HEK293 (cell line): ENCODE measurements around the gene CYP4F12.

ENCODE experiments used
- CTCF ChIA-PET: fragments of 350-600 bp; formaldehyde crosslinking; extraction: SDS; loops from one replicate; lab custom pipeline; 2021; ENCODE audit warnings: antibody characterized with exemption; lab: Yijun Ruan, JAX
- POLR2A ChIA-PET: fragments of 300-600 bp; formaldehyde crosslinking; extraction: SDS; loops from one replicate; lab custom pipeline; 2020; ENCODE audit warnings: antibody characterized with exemption, inconsistent platforms; lab: Yijun Ruan, JAX
- H3K27ac ChIP-seq: fragments of 200-500 bp; sonication (Bioruptor generic); 2 replicates; pipeline ENCODE4 v1.5.1; 2014; ENCODE audit warnings: low read depth, low read length, control low read depth, inconsistent platforms; ENCODE audit errors: extremely low read depth
- H3K36me3 ChIP-seq, 2 experiments: fragments of 200-500 bp in 1 of 2; sonication (Bioruptor generic) in 1 of 2; 1 replicate in 1 of 2; 2 replicates in 1 of 2; pipeline ENCODE4 v1.5.1; 2014 to 2017; ENCODE audit warnings: inconsistent platforms in 2 of 2, low read length in 2 of 2; ENCODE audit not compliant: control insufficient read depth in 2 of 2, insufficient read depth in 1 of 2
- H3K4me1 ChIP-seq: fragments of 200-500 bp; sonication (Bioruptor generic); 2 replicates; pipeline ENCODE4 v1.5.1; 2014; ENCODE audit warnings: mild to moderate bottlenecking, low read length, inconsistent platforms; ENCODE audit not compliant: control insufficient read depth, insufficient read depth
- H3K4me3 ChIP-seq: 2 replicates; pipeline ENCODE4 v1.5.1; 2011; ENCODE audit warnings: low read depth, mild to moderate bottlenecking, control low read depth, low read length, moderate library complexity
- H3K9me3 ChIP-seq: fragments of 200-500 bp; sonication (Bioruptor generic); 2 replicates; pipeline ENCODE4 v1.5.1; 2014; ENCODE audit warnings: low read depth, low read length, inconsistent platforms; ENCODE audit not compliant: control insufficient read depth, insufficient read depth
- FEZF1 ChIP-seq: fragments of 450-650 bp; formaldehyde crosslinking; IDR thresholded peaks from 2 replicates; pipeline ENCODE4 v1.5.1; 2016; ENCODE audit warnings: missing biosample characterization, missing genetic modification characterization
- GLIS1 ChIP-seq: fragments of 450-650 bp; formaldehyde crosslinking; IDR thresholded peaks from 2 replicates; pipeline ENCODE4 v1.5.1; 2016; ENCODE audit warnings: missing biosample characterization, missing genetic modification characterization
- MZF1 ChIP-seq: fragments of 450-650 bp; formaldehyde crosslinking; IDR thresholded peaks from 2 replicates; pipeline ENCODE4 v1.5.1; 2017; ENCODE audit warnings: missing biosample characterization, missing genetic modification characterization, borderline replicate concordance
- SCRT2 ChIP-seq: fragments of 450-650 bp; formaldehyde crosslinking; IDR thresholded peaks from 2 replicates; pipeline ENCODE4 v1.5.1; 2016; ENCODE audit warnings: missing biosample characterization, missing genetic modification characterization
- SETDB1 ChIP-seq: IDR thresholded peaks from one replicate; pipeline ENCODE4 v1.6.1; 2017; ENCODE audit warnings: mild to moderate bottlenecking, low read length, moderate library complexity, mixed read lengths; ENCODE audit not compliant: insufficient read length
- SP2 ChIP-seq: fragments of 450-650 bp; formaldehyde crosslinking; IDR thresholded peaks from 2 replicates; pipeline ENCODE4 v1.5.1; 2016; ENCODE audit warnings: missing biosample characterization, missing genetic modification characterization
- ZBTB44 ChIP-seq: fragments of 450-650 bp; IDR thresholded peaks from 2 replicates; pipeline ENCODE4 v1.5.1; 2018; ENCODE audit warnings: missing biosample characterization, mild to moderate bottlenecking, missing genetic modification characterization
- ZNF202 ChIP-seq: fragments of 450-650 bp; formaldehyde crosslinking; IDR thresholded peaks from 2 replicates; pipeline ENCODE4 v1.5.1; 2016; ENCODE audit warnings: missing biosample characterization, missing genetic modification characterization, borderline replicate concordance
- ZNF23 ChIP-seq: fragments of 450-650 bp; formaldehyde crosslinking; IDR thresholded peaks from 2 replicates; pipeline ENCODE4 v1.5.1; 2016; ENCODE audit warnings: missing biosample characterization, missing genetic modification characterization, borderline replicate concordance
- ZNF501 ChIP-seq: fragments of 450-650 bp; formaldehyde crosslinking; IDR thresholded peaks from 2 replicates; pipeline ENCODE4 v1.5.1; 2016; ENCODE audit warnings: missing biosample characterization, missing genetic modification characterization
- ZNF544 ChIP-seq: fragments of 450-650 bp; formaldehyde crosslinking; IDR thresholded peaks from 2 replicates; pipeline ENCODE4 v1.5.0; 2017; ENCODE audit warnings: missing biosample characterization, missing genetic modification characterization
- ZNF600 ChIP-seq: fragments of 450-650 bp; formaldehyde crosslinking; IDR thresholded peaks from 2 replicates; pipeline ENCODE4 v1.5.1; 2016; ENCODE audit warnings: missing biosample characterization, missing genetic modification characterization
- TF ChIP-seq, protein P1 (sequence below): fragments of 450-650 bp; formaldehyde crosslinking; IDR thresholded peaks from 2 replicates; pipeline ENCODE4 v1.5.1; 2016; ENCODE audit warnings: missing biosample characterization, missing genetic modification characterization, borderline replicate concordance
- TF ChIP-seq, protein P2 (sequence below): fragments of 450-650 bp; formaldehyde crosslinking; conservative IDR thresholded peaks from 2 replicates; pipeline ENCODE4 v1.5.1; 2016; ENCODE audit warnings: low read depth, missing biosample characterization, missing genetic modification characterization
- TF ChIP-seq, protein P3 (sequence below): fragments of 450-650 bp; formaldehyde crosslinking; conservative IDR thresholded peaks from 2 replicates; pipeline ENCODE4 v1.5.1; 2016; ENCODE audit warnings: low read depth, missing biosample characterization, missing genetic modification characterization

The CYP4F12 gene

DNA sequence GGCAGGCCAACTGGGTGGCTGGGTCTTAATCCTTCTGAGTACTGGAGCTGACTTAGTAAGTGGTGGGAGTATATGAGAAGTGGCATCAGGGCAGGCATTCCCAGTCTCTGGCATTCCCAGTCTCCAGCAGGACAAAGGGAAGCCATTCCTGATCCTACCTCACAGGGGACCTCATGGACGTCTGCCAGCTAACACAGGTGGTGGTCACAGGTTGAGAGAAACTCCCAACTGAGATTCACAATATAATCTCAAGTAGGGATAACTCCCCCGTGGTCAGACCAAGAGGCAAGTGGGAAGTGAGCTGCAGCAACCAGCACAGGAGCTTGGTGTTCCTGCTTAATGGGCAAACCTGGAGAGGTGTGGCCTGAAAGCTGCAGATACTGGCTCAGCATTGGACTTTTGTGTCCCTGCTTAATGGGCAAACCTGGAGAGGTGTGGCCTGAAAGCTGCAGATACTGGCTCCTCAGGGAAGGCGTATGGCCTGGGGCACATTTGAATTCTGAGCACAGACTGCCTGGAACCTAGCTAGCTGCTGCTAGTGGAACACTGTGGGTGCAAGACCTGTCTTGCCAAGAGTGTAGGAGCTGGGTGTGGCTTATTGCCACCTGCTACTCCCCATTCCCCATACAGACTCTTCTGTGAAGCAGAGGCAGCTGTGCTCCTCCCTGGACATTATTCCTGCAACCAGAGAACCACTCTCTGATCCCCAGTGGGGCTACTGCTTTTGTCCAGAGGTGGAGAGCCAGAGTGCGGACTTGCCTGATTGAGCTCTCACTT lies 29.1 kb downstream of the CYP4F12 start:
- H3K27ac ChIP-seq = no peak overlapping the region
- POLR2A ChIA-PET = no interaction called here
- no peaks in the 10 kb centered on the region for H3K9me3 ChIP-seq
- H3K36me3 ChIP-seq = no peaks in the 10 kb centered on the region
- CTCF ChIA-PET = no interaction called here
- peaks cover 7% of the 10 kb centered on the region; the same call in 1 of the 2 replicates for H3K4me1 ChIP-seq
- no peak for TF ChIP-seq MZF1 (tag by site-specific recombination)
- TF ChIP-seq FEZF1 (tag by site-specific recombination) = no peak
- no peak for TF ChIP-seq SP2 (tag by site-specific recombination)
- TF ChIP-seq, protein P1, sequence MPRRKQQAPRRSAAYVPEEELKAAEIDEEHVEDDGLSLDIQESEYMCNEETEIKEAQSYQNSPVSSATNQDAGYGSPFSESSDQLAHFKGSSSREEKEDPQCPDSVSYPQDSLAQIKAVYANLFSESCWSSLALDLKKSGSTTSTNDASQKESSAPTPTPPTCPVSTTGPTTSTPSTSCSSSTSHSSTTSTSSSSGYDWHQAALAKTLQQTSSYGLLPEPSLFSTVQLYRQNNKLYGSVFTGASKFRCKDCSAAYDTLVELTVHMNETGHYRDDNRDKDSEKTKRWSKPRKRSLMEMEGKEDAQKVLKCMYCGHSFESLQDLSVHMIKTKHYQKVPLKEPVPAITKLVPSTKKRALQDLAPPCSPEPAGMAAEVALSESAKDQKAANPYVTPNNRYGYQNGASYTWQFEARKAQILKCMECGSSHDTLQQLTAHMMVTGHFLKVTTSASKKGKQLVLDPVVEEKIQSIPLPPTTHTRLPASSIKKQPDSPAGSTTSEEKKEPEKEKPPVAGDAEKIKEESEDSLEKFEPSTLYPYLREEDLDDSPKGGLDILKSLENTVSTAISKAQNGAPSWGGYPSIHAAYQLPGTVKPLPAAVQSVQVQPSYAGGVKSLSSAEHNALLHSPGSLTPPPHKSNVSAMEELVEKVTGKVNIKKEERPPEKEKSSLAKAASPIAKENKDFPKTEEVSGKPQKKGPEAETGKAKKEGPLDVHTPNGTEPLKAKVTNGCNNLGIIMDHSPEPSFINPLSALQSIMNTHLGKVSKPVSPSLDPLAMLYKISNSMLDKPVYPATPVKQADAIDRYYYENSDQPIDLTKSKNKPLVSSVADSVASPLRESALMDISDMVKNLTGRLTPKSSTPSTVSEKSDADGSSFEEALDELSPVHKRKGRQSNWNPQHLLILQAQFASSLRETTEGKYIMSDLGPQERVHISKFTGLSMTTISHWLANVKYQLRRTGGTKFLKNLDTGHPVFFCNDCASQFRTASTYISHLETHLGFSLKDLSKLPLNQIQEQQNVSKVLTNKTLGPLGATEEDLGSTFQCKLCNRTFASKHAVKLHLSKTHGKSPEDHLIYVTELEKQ (tag by site-specific recombination) = no peak
- peak; percentile 55 for TF ChIP-seq GLIS1 (tag by site-specific recombination)
- TF ChIP-seq SETDB1 = no peak
- TF ChIP-seq, protein P2, sequence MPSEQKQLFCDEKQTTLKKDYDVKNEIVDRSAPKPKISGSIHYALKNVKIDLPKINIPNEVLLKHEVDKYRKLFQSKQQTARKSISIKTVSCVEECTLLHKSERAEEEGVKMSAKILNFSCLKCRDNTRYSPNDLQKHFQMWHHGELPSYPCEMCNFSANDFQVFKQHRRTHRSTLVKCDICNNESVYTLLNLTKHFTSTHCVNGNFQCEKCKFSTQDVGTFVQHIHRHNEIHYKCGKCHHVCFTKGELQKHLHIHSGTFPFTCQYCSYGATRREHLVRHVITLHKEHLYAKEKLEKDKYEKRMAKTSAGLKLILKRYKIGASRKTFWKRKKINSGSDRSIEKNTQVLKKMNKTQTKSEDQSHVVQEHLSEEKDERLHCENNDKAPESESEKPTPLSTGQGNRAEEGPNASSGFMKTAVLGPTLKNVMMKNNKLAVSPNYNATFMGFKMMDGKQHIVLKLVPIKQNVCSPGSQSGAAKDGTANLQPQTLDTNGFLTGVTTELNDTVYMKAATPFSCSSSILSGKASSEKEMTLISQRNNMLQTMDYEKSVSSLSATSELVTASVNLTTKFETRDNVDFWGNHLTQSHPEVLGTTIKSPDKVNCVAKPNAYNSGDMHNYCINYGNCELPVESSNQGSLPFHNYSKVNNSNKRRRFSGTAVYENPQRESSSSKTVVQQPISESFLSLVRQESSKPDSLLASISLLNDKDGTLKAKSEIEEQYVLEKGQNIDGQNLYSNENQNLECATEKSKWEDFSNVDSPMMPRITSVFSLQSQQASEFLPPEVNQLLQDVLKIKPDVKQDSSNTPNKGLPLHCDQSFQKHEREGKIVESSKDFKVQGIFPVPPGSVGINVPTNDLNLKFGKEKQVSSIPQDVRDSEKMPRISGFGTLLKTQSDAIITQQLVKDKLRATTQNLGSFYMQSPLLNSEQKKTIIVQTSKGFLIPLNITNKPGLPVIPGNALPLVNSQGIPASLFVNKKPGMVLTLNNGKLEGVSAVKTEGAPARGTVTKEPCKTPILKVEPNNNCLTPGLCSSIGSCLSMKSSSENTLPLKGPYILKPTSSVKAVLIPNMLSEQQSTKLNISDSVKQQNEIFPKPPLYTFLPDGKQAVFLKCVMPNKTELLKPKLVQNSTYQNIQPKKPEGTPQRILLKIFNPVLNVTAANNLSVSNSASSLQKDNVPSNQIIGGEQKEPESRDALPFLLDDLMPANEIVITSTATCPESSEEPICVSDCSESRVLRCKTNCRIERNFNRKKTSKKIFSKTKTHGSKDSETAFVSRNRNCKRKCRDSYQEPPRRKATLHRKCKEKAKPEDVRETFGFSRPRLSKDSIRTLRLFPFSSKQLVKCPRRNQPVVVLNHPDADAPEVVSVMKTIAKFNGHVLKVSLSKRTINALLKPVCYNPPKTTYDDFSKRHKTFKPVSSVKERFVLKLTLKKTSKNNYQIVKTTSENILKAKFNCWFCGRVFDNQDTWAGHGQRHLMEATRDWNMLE (tag by site-specific recombination) = no peak
- no peak overlapping the region for H3K4me3 ChIP-seq

- H3K36me3 ChIP-seq = no peaks in the 10 kb centered on the region
- no peak overlapping the region for H3K4me3 ChIP-seq
- H3K4me1 ChIP-seq = peaks cover 7% of the 10 kb centered on the region; the same call in 1 of the 2 replicates
- H3K27ac ChIP-seq = no peak overlapping the region
- ChIA-PET CTCF (interaction anchor here (1.0 kb wide), 1 partner anchor 20 kb away, joined by 3 read pairs; no protein-coding TSS in a partner anchor), POLR2A (no interaction called here)
- H3K9me3 ChIP-seq = no peaks in the 10 kb centered on the region
- TF ChIP-seq, protein P3, sequence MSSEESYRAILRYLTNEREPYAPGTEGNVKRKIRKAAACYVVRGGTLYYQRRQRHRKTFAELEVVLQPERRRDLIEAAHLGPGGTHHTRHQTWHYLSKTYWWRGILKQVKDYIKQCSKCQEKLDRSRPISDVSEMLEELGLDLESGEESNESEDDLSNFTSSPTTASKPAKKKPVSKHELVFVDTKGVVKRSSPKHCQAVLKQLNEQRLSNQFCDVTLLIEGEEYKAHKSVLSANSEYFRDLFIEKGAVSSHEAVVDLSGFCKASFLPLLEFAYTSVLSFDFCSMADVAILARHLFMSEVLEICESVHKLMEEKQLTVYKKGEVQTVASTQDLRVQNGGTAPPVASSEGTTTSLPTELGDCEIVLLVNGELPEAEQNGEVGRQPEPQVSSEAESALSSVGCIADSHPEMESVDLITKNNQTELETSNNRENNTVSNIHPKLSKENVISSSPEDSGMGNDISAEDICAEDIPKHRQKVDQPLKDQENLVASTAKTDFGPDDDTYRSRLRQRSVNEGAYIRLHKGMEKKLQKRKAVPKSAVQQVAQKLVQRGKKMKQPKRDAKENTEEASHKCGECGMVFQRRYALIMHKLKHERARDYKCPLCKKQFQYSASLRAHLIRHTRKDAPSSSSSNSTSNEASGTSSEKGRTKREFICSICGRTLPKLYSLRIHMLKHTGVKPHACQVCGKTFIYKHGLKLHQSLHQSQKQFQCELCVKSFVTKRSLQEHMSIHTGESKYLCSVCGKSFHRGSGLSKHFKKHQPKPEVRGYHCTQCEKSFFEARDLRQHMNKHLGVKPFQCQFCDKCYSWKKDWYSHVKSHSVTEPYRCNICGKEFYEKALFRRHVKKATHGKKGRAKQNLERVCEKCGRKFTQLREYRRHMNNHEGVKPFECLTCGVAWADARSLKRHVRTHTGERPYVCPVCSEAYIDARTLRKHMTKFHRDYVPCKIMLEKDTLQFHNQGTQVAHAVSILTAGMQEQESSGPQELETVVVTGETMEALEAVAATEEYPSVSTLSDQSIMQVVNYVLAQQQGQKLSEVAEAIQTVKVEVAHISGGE (tag by site-specific recombination) = no peak
- TF ChIP-seq ZNF202 (tag by site-specific recombination) (no peak), GLIS1 (tag by site-specific recombination) (peak; percentile 57), ZBTB44 (tag by site-specific recombination) (peak; percentile 55; the same call in 1 of the 2 replicates), ZNF23 (tag by site-specific recombination) (no peak), ZNF501 (tag by site-specific recombination) (no peak), ZNF544 (tag by site-specific recombination) (no peak), ZNF600 (peak; percentile 48; the same call in 1 of the 2 replicates), SCRT2 (tag by site-specific recombination) (no peak)
Observed at GRCh38 chr19:15702534-15702930, 29.6 kb downstream of the CYP4F12 start.
